Measurements from ENCODE around the gene SLC25A25. TPM values are rescaled to one million over a fixed set of nuclear protein-coding genes. Genes with fewer than 3 reads are reported as not detected.

Gene SLC25A25
- total and polyA plus RNA-seq, 10 of the 15 experiments (the other 5 are each of a cell fraction or from before 2014, with no cell fraction given) = 0.04 to 17.1 (median 12.4) TPM; not detected in 1

- ChIA-PET POLR2A (no interaction called here), SMC1A (ENCODE audit: uncharacterized antibody, unreplicated experiment) (interaction anchor here (1.1 kb wide), 1 partner anchor 207 kb away, joined by 4 read pairs; no protein-coding TSS in a partner anchor), RAD21 (ENCODE audit: unreplicated experiment) (no interaction called here), CTCF (interaction anchor here (0.7 kb wide), 1 partner anchor 10 kb away, joined by 3 read pairs; no protein-coding TSS in a partner anchor)
- TF ChIP-seq STAT3 (IDR thresholded peaks at IDR 0.05; ENCODE audit: low read depth, low read length) = no peak
- TF ChIP-seq SUPT20H (IDR thresholded peaks at IDR 0.05; ENCODE audit: borderline replicate concordance, control insufficient read depth, low read depth, low read length) = no peak
- TF ChIP-seq ATF7 (IDR thresholded peaks at IDR 0.05; ENCODE audit: low read depth) = no peak
- no peak for TF ChIP-seq YY1 (IDR thresholded peaks at IDR 0.05; ENCODE audit: low read depth, low read length)
- TF ChIP-seq ESRRA (IDR thresholded peaks at IDR 0.05; ENCODE audit: low read length) = no peak
- TF ChIP-seq SREBF1 (IDR thresholded peaks at IDR 0.05; ENCODE audit: low read length) = no peak
- no peak for TF ChIP-seq SMC3 (IDR thresholded peaks at IDR 0.05; ENCODE audit: borderline replicate concordance, low read length)
- TF ChIP-seq E2F8 (IDR thresholded peaks at IDR 0.05; ENCODE audit: low read depth, partially characterized antibody) = no peak
- no peak for TF ChIP-seq HDAC6 (IDR thresholded peaks at IDR 0.05; ENCODE audit: unreplicated experiment)
- TF ChIP-seq KAT2A (conservative IDR thresholded peaks at IDR 0.05; ENCODE audit: control insufficient read depth, low read depth, low read length) = no peak
- no peak for TF ChIP-seq SPI1 (IDR thresholded peaks at IDR 0.05; ENCODE audit: borderline replicate concordance, insufficient read depth, low read depth, low read length)
- TF ChIP-seq EED (IDR thresholded peaks at IDR 0.05; ENCODE audit: low read depth) = no peak
- no peak for TF ChIP-seq ZBED1 (IDR thresholded peaks at IDR 0.05; ENCODE audit: borderline replicate concordance)
- no peak for TF ChIP-seq PAX5 (IDR thresholded peaks at IDR 0.05; ENCODE audit: borderline replicate concordance, low read depth, low read length)
- no peak overlapping the region for H3K4me2 ChIP-seq (ENCODE audit: control insufficient read depth, insufficient read depth)
- H3K9me3 ChIP-seq (replicated peaks; ENCODE audit: control insufficient read depth, insufficient read depth, low read length) = no peaks in the 10 kb centered on the region
- no peak overlapping the region for H3K4me3 ChIP-seq
- no peak overlapping the region for H3K27ac ChIP-seq (ENCODE audit: control insufficient read depth, insufficient read depth)
- no peaks in the 10 kb centered on the region for H4K20me1 ChIP-seq (ENCODE audit: control insufficient read depth, insufficient read depth)
- DNase-seq (ENCODE audit: low read depth, low spot score) (no peak), ATAC-seq (no peak), FAIRE-seq (no peak)
- no TSS peak for BruUV-seq (replicated peaks)
- WGBS (ENCODE audit: insufficient coverage, insufficient replicate concordance, low lambda C conversion rate, missing lambda C conversion rate) = 98% methylated on average over 20 of the region's 21 CpGs
- no peaks in the 10 kb centered on the region for H3K79me2 ChIP-seq (ENCODE audit: control insufficient read depth, insufficient read depth, low read length)
- H3K36me3 ChIP-seq (ENCODE audit: control insufficient read depth in 2 of 2, insufficient read depth in 2 of 2, low read length in 1 of 2) = peaks cover 16 to 52% of the 10 kb centered on the region in 2 experiments
- in situ Hi-C loops (cut with MboI) (no loop called here), intact Hi-C loops (cut with micrococcal nuclease; ENCODE audit: unreplicated experiment) (no loop called here)
- H3K4me1 ChIP-seq (ENCODE audit: control insufficient read depth, insufficient read depth, low read length) = no peaks in the 10 kb centered on the region
- no peaks in the 10 kb centered on the region for H3K27me3 ChIP-seq (replicated peaks in 1 of 2; ENCODE audit: control insufficient read depth in 2 of 2, insufficient read depth in 2 of 2, low read length in 1 of 2)
- H3K9ac ChIP-seq (ENCODE audit: control insufficient read depth, insufficient read depth, low read length) = no peak overlapping the region
- no peak overlapping the region for H2AFZ ChIP-seq (ENCODE audit: control insufficient read depth, low read depth, low read length)
These were observed 37.6 kb downstream of the SLC25A25 start for GRCh38 chr9:128105538-128106175.

All from GM12878 (cell line).